NCI-H2196 (cell line): ENCODE results near the gene ATR.
"Not testable (repeated sequence)": the region's sequence is repeated elsewhere in the genome, so short reads cannot be mapped to it uniquely, and the experiment has no call there.

Experiments
- DNase-seq: peaks from one replicate; lab custom pipeline; 2025; ENCODE audit not compliant: unreplicated experiment; lab: John Stamatoyannopoulos, UW

Gene ATR

GRCh38 chr3:142595581-142595950 lies 17.0 kb upstream of the ATR start:
- DNase-seq: no peak

- DNase-seq: no peak
Measured at GRCh38 chr3:142595141-142595540, 16.6 kb upstream of the ATR start.

GRCh38 chr3:142592268-142592667 lies 13.7 kb upstream of the ATR start:
- DNase-seq: not testable (repeated sequence)

- no peak for DNase-seq
Measured at GRCh38 chr3:142588703-142589102, 10.2 kb upstream of the ATR start.

- DNase-seq: peak; percentile 90
Measured at GRCh38 chr3:142586803-142587406, 8.4 kb upstream of the ATR start.

GRCh38 chr3:142581070-142581469 lies 2.5 kb upstream of the ATR start:
- not testable (repeated sequence) for DNase-seq

GRCh38 chr3:142580061-142580423 lies 1.5 kb upstream of the ATR start:
- DNase-seq: no peak

- no peak for DNase-seq
Measured at GRCh38 chr3:142577696-142578328, 721 bp downstream of the ATR start.

GRCh38 chr3:142576792-142577191 lies 1.7 kb downstream of the ATR start:
- no peak for DNase-seq

- no peak for DNase-seq
Measured at GRCh38 chr3:142574665-142575064, 3.9 kb downstream of the ATR start.

- DNase-seq: not testable (repeated sequence)
Measured at GRCh38 chr3:142574223-142574622, 4.3 kb downstream of the ATR start.

- DNase-seq: not testable (repeated sequence)
Measured at GRCh38 chr3:142569422-142569821, 9.1 kb downstream of the ATR start.

GRCh38 chr3:142568393-142569017 lies 10.0 kb downstream of the ATR start:
- DNase-seq: no peak

- DNase-seq: no peak
Measured at GRCh38 chr3:142566096-142566495, 12.4 kb downstream of the ATR start.

GRCh38 chr3:142563496-142563997 lies 15.0 kb downstream of the ATR start:
- no peak for DNase-seq

GRCh38 chr3:142560118-142560517 lies 18.4 kb downstream of the ATR start:
- no peak for DNase-seq

GRCh38 chr3:142553741-142554140 lies 24.8 kb downstream of the ATR start:
- no peak for DNase-seq

GRCh38 chr3:142552579-142552978 lies 26.0 kb downstream of the ATR start:
- DNase-seq: not testable (repeated sequence)

- no peak for DNase-seq
Measured at GRCh38 chr3:142549986-142550385, 28.5 kb downstream of the ATR start.

GRCh38 chr3:142543307-142543706 lies 35.2 kb downstream of the ATR start:
- DNase-seq: no peak

- DNase-seq: no peak
Measured at GRCh38 chr3:142542054-142542453, 36.5 kb downstream of the ATR start.

- DNase-seq: no peak
Measured at GRCh38 chr3:142536519-142536918, 42.0 kb downstream of the ATR start.
